Esophagus muscularis mucosa (tissue), 4 donors: Measurements from ENCODE around the gene CABCOCO1. TPM values are rescaled to one million over a fixed set of nuclear protein-coding genes. Genes with fewer than 3 reads are reported as not detected.

Experiments used
- DNase-seq: peaks from one replicate; pipeline ENCODE4 v3.0.0-alpha.2; 2017; ENCODE audit errors: extremely low spot score
- H3K27ac ChIP-seq, 4 donors: fragments of 200-600 bp; sonication (generic); replicated peaks in 1 of 4; 1 replicate in 3 of 4; 2 replicates in 1 of 4; pipeline ENCODE4 v1.5.1; 2016 to 2019; ENCODE audit warnings: mild to moderate bottlenecking in 1 of 4
- H3K27me3 ChIP-seq, 4 donors: fragments of 200-600 bp; sonication (generic); one replicate each; pipeline versions ENCODE4 v1.5.1 to v1.6.0; 2016 to 2019
- H3K36me3 ChIP-seq, 4 donors: fragments of 200-600 bp; sonication (generic); one replicate each; pipeline ENCODE4 v1.5.1; 2016 to 2019
- H3K4me1 ChIP-seq, 4 donors: fragments of 200-600 bp; sonication (generic); one replicate each; pipeline ENCODE4 v1.5.1; 2016 to 2019
- H3K4me3 ChIP-seq, 4 donors: fragments of 200-600 bp; sonication (generic); 1 replicate in 2 of 4; 2 replicates in 2 of 4; pipeline ENCODE4 v1.5.1; 2016 to 2019; ENCODE audit warnings: mild to moderate bottlenecking in 4 of 4, moderate library complexity in 1 of 4
- H3K9me3 ChIP-seq, 4 donors: fragments of 200-600 bp; sonication (generic); 1 replicate in 3 of 4; 2 replicates in 1 of 4; pipeline ENCODE4 v1.5.1; 2016 to 2019
- EP300 ChIP-seq: sonication (generic); formaldehyde crosslinking; IDR thresholded peaks from one replicate; pipeline ENCODE4 v1.6.1; 2017; ENCODE audit warnings: antibody characterized with exemption
- POLR2A ChIP-seq: fragments of 450-650 bp; IDR thresholded peaks from one replicate; pipeline ENCODE4 v1.6.1; 2017; ENCODE audit warnings: antibody characterized with exemption, moderate library complexity, mild to moderate bottlenecking, low read depth
- POLR2AphosphoS5 ChIP-seq, 2 donors: sonication (generic); formaldehyde crosslinking; IDR thresholded peaks; one replicate each; pipeline ENCODE4 v1.6.1; 2017; ENCODE audit warnings: antibody characterized with exemption in 2 of 2
- WGBS: methylation state at CpG from one replicate; pipeline ENCODE4 v1.1.5; 2018; 5-methylcytosine and 5-hydroxymethylcytosine counted together
- intact Hi-C: fragments of 100-400 bp; cut with DNase I; formaldehyde crosslinking; loops from one replicate; pipeline ENCODE4 v1.15.1; 2023
- total RNA-seq, 4 donors: library from RNA; depleted of rRNA; stranded (reverse); fragments of >200 nt; gene quantifications; one replicate each; pipeline versions ENCODE4 v1.1.0 to v1.2.1, GENCODE V29; 2016
- TF ChIP-seq, protein P1 (sequence below), 3 experiments: fragments of 200-600 bp in 2 of 3; fragments of 450-650 bp in 1 of 3; sonication (generic) in 2 of 3; IDR thresholded peaks; one replicate each; pipeline ENCODE4 v1.5.1; 2017 to 2019; ENCODE audit warnings: antibody characterized with exemption in 3 of 3, mild to moderate bottlenecking in 2 of 3, moderate library complexity in 1 of 3

The CABCOCO1 gene
- total RNA-seq, 4 donors from 2014 or later, result 0.83 to 2.7 (median 1.8) TPM

GRCh38 chr10:61797304-61798153 is 134.8 kb downstream of the CABCOCO1 start:
- TF ChIP-seq POLR2AphosphoS5 (IDR thresholded peaks at IDR 0.05), result no peak
- TF ChIP-seq EP300, result no peak
- no peak for TF ChIP-seq POLR2A
- TF ChIP-seq, protein P1, sequence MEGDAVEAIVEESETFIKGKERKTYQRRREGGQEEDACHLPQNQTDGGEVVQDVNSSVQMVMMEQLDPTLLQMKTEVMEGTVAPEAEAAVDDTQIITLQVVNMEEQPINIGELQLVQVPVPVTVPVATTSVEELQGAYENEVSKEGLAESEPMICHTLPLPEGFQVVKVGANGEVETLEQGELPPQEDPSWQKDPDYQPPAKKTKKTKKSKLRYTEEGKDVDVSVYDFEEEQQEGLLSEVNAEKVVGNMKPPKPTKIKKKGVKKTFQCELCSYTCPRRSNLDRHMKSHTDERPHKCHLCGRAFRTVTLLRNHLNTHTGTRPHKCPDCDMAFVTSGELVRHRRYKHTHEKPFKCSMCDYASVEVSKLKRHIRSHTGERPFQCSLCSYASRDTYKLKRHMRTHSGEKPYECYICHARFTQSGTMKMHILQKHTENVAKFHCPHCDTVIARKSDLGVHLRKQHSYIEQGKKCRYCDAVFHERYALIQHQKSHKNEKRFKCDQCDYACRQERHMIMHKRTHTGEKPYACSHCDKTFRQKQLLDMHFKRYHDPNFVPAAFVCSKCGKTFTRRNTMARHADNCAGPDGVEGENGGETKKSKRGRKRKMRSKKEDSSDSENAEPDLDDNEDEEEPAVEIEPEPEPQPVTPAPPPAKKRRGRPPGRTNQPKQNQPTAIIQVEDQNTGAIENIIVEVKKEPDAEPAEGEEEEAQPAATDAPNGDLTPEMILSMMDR (IDR thresholded peaks at IDR 0.05), result no peak
- DNase-seq, result peak; percentile 82
- peaks cover 3 to 36% (median 31%) of the 10 kb centered on the region in 4 donors for H3K4me1 ChIP-seq
- no peaks in the 10 kb centered on the region for H3K36me3 ChIP-seq
- H3K27me3 ChIP-seq, result no peaks in the 10 kb centered on the region
- no peaks in the 10 kb centered on the region for H3K9me3 ChIP-seq
- H3K27ac ChIP-seq, result no peak overlapping the region
- intact Hi-C loops, result no loop called here
- WGBS, result 85% methylated on average over 17 of the region's 17 CpGs
- H3K4me3 ChIP-seq, result no peak overlapping the region

GRCh38 chr10:61798713-61799112 is 136.0 kb downstream of the CABCOCO1 start:
- no peaks in the 10 kb centered on the region for H3K27me3 ChIP-seq
- DNase-seq, result no peak
- TF ChIP-seq EP300 (no peak), POLR2A (no peak), POLR2AphosphoS5 (IDR thresholded peaks at IDR 0.05) (no peak)
- TF ChIP-seq, protein P1 (IDR thresholded peaks at IDR 0.05), result no peak
- intact Hi-C loops, result no loop called here
- H3K27ac ChIP-seq, result no peak overlapping the region
- H3K4me3 ChIP-seq, result no peak overlapping the region
- H3K36me3 ChIP-seq, result no peaks in the 10 kb centered on the region
- no peaks in the 10 kb centered on the region for H3K9me3 ChIP-seq
- H3K4me1 ChIP-seq, result peaks cover 3 to 24% (median 20%) of the 10 kb centered on the region in 4 donors

DNA sequence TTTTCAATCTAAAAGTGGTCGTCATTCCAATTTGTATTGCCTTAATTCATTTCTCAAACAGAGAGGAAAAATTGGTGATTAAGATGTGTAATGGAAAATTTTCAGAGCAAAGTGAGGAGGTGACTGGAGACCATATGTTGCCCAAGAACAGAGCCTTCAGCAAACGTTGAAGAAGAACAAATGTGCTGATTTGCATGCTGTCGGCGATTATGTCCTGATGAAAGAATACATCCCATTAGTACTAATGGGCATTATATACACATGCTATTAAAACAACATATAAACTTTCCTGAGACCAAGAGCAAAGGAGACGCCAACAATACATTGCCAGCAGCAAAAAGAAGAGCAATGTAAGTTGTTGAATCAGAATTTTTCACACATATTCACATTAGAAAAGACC is 138.8 kb downstream of the CABCOCO1 start:
- Histone ChIP-seq H3K27me3 (no peaks in the 10 kb centered on the region), H3K36me3 (no peaks in the 10 kb centered on the region), H3K9me3 (no peaks in the 10 kb centered on the region), H3K4me1 (peaks cover 0 to 6% (median under 1%) of the 10 kb centered on the region in 4 donors), H3K27ac (no peak overlapping the region), H3K4me3 (no peak overlapping the region)
- intact Hi-C loops, result no loop called here
- no peak for DNase-seq
- WGBS, result 80% methylated on average over 5 of the region's 5 CpGs
- TF ChIP-seq POLR2A (no peak), EP300 (no peak), POLR2AphosphoS5 (IDR thresholded peaks at IDR 0.05) (no peak)
- TF ChIP-seq, protein P1 (IDR thresholded peaks at IDR 0.05), result no peak

DNA sequence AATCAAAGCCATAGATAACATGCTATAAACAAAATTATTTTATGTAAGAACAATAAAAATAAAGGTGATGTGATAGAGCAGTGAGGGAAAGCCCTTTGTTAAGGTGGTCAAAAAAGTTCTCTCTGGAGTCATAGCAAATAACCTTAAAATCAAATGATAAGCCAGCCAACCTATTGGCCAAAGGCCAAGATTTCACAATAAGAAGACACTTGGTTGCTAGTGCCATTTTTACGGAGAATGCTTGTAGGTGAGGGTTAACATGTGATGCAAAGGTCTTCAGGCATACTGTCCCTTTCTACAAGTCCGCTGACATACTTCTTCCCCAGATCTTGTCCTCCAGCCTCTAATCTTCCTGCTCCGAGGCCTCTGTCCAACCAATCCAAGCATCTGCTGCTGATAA is 140.5 kb downstream of the CABCOCO1 start:
- no peaks in the 10 kb centered on the region for H3K36me3 ChIP-seq
- H3K4me1 ChIP-seq, result peaks cover 0 to 6% (median 0%) of the 10 kb centered on the region in 4 donors
- no peaks in the 10 kb centered on the region for H3K9me3 ChIP-seq
- no peak overlapping the region for H3K4me3 ChIP-seq
- WGBS, result 96% methylated on average over 3 of the region's 3 CpGs
- no peak overlapping the region for H3K27ac ChIP-seq
- no peak for DNase-seq
- no peak for TF ChIP-seq EP300
- no peak for TF ChIP-seq POLR2A
- no peak for TF ChIP-seq POLR2AphosphoS5 (IDR thresholded peaks at IDR 0.05)
- TF ChIP-seq, protein P1 (IDR thresholded peaks at IDR 0.05), result no peak
- H3K27me3 ChIP-seq, result no peaks in the 10 kb centered on the region
- intact Hi-C loops, result no loop called here

DNA sequence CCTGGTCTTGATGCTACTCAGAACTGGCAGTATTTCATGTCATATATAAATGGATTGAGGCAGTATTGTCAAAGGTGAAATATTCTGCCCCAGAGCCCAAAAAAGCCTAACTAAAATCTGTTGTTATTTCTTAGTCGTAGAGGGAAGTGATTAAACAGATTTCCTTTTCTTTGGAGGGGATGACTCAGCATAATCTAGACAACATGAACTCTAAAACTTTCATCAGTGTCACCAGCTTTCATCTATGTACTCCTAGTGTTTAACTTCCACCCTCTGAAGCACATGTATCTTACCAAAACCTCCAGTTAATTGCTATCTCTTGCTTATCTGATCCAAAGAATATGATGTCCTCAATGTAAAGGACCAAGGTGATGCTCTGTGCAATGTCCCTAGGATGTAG is 141.7 kb downstream of the CABCOCO1 start:
- no peaks in the 10 kb centered on the region for H3K9me3 ChIP-seq
- 53% methylated on average over 1 of the region's 1 CpG for WGBS
- no peak for DNase-seq
- no peaks in the 10 kb centered on the region for H3K27me3 ChIP-seq
- no peaks in the 10 kb centered on the region for H3K36me3 ChIP-seq
- intact Hi-C loops, result no loop called here
- H3K4me1 ChIP-seq, result no peaks in the 10 kb centered on the region
- no peak overlapping the region for H3K27ac ChIP-seq
- H3K4me3 ChIP-seq, result no peak overlapping the region
- TF ChIP-seq POLR2A (no peak), POLR2AphosphoS5 (IDR thresholded peaks at IDR 0.05) (no peak), EP300 (no peak)
- TF ChIP-seq, protein P1 (IDR thresholded peaks at IDR 0.05), result no peak
